ENCODE measurements around the gene NAALADL1. TPM values are rescaled to one million over a fixed set of nuclear protein-coding genes. Genes with fewer than 3 reads are reported as not detected.

Gene NAALADL1
- total RNA-seq, 1 donor from 2014 or later: not detected

- no peak overlapping the region for H3K27ac Mint-ChIP-seq (ENCODE audit: unreplicated experiment)
- H3K9me3 Mint-ChIP-seq (ENCODE audit: low read depth): no peaks in the 10 kb centered on the region
- no peaks in the 10 kb centered on the region for H3K27me3 Mint-ChIP-seq (ENCODE audit: low read depth)
- peaks cover 23% of the 10 kb centered on the region for H3K36me3 Mint-ChIP-seq (ENCODE audit: low read depth)
- TF ChIP-seq, protein P1, sequence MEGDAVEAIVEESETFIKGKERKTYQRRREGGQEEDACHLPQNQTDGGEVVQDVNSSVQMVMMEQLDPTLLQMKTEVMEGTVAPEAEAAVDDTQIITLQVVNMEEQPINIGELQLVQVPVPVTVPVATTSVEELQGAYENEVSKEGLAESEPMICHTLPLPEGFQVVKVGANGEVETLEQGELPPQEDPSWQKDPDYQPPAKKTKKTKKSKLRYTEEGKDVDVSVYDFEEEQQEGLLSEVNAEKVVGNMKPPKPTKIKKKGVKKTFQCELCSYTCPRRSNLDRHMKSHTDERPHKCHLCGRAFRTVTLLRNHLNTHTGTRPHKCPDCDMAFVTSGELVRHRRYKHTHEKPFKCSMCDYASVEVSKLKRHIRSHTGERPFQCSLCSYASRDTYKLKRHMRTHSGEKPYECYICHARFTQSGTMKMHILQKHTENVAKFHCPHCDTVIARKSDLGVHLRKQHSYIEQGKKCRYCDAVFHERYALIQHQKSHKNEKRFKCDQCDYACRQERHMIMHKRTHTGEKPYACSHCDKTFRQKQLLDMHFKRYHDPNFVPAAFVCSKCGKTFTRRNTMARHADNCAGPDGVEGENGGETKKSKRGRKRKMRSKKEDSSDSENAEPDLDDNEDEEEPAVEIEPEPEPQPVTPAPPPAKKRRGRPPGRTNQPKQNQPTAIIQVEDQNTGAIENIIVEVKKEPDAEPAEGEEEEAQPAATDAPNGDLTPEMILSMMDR (IDR thresholded peaks at IDR 0.05): no peak
- DNase-seq (ENCODE audit: low spot score): no peak
- H3K4me3 Mint-ChIP-seq (ENCODE audit: unreplicated experiment): no peak overlapping the region
- H3K4me1 Mint-ChIP-seq (ENCODE audit: low read depth): peaks cover 31% of the 10 kb centered on the region
These were observed 28.9 kb upstream of the NAALADL1 start for GRCh38 chr11:65087216-65087615.

- Mint-ChIP-seq H3K27ac (ENCODE audit: unreplicated experiment) (no peak overlapping the region), H3K4me3 (ENCODE audit: unreplicated experiment) (no peak overlapping the region), H3K9me3 (ENCODE audit: low read depth) (no peaks in the 10 kb centered on the region), H3K4me1 (ENCODE audit: low read depth) (peaks cover 31% of the 10 kb centered on the region), H3K27me3 (ENCODE audit: low read depth) (no peaks in the 10 kb centered on the region), H3K36me3 (ENCODE audit: low read depth) (peaks cover 23% of the 10 kb centered on the region)
- TF ChIP-seq, protein P1 (IDR thresholded peaks at IDR 0.05): no peak
- DNase-seq (ENCODE audit: low spot score): no peak
These were observed 28.5 kb upstream of the NAALADL1 start for GRCh38 chr11:65086809-65087208.

- Mint-ChIP-seq H3K4me1 (ENCODE audit: low read depth) (peaks cover 31% of the 10 kb centered on the region), H3K27ac (ENCODE audit: unreplicated experiment) (peak overlapping the region; percentile 99), H3K27me3 (ENCODE audit: low read depth) (no peaks in the 10 kb centered on the region), H3K4me3 (ENCODE audit: unreplicated experiment) (peak overlapping the region; percentile 95), H3K36me3 (ENCODE audit: low read depth) (peaks cover 23% of the 10 kb centered on the region), H3K9me3 (ENCODE audit: low read depth) (no peaks in the 10 kb centered on the region)
- no peak for DNase-seq (ENCODE audit: low spot score)
- TF ChIP-seq, protein P1 (IDR thresholded peaks at IDR 0.05): no peak
These were observed 27.1 kb upstream of the NAALADL1 start for GRCh38 chr11:65085446-65085845.

- Mint-ChIP-seq H3K4me1 (ENCODE audit: low read depth) (peaks cover 31% of the 10 kb centered on the region), H3K36me3 (ENCODE audit: low read depth) (peaks cover 23% of the 10 kb centered on the region), H3K4me3 (ENCODE audit: unreplicated experiment) (peak overlapping the region; percentile 95), H3K27ac (ENCODE audit: unreplicated experiment) (peak overlapping the region; percentile 99), H3K9me3 (ENCODE audit: low read depth) (no peaks in the 10 kb centered on the region), H3K27me3 (ENCODE audit: low read depth) (no peaks in the 10 kb centered on the region)
- DNase-seq (ENCODE audit: low spot score): no peak
- TF ChIP-seq, protein P1 (IDR thresholded peaks at IDR 0.05): no peak
These were observed 26.4 kb upstream of the NAALADL1 start for GRCh38 chr11:65084598-65085375.

GRCh38 chr11:65083834-65084597 is 25.7 kb upstream of the NAALADL1 start, which contains the start of the genes CDCA5 and ZFPL1:
Gene CDCA5 (minus strand): TSS chr11:65084040. CDS start chr11:65083978, 62 bp downstream.
Gene ZFPL1 (plus strand): TSS chr11:65084222. CDS start chr11:65084699, 477 bp downstream.
- Mint-ChIP-seq H3K9me3 (ENCODE audit: low read depth) (no peaks in the 10 kb centered on the region), H3K4me1 (ENCODE audit: low read depth) (peaks cover 31% of the 10 kb centered on the region), H3K36me3 (ENCODE audit: low read depth) (peaks cover 16% of the 10 kb centered on the region), H3K27me3 (ENCODE audit: low read depth) (no peaks in the 10 kb centered on the region), H3K27ac (ENCODE audit: unreplicated experiment) (peak within 1 kb of the TSS; percentile 99), H3K4me3 (ENCODE audit: unreplicated experiment) (peak within 1 kb of the TSS; percentile 95)
- TF ChIP-seq, protein P1 (IDR thresholded peaks at IDR 0.05): no peak
- DNase-seq (ENCODE audit: low spot score): peak; percentile 99

All from chondrocyte (in vitro differentiated cells).